ENCODE measurements around the gene CCN5. TPM values are rescaled to one million over a fixed set of nuclear protein-coding genes. Genes with fewer than 3 reads are reported as not detected.

Gene CCN5
- total and polyA plus RNA-seq, 2 of the 8 experiments (the other 6 are each of a cell fraction or from before 2014, with no cell fraction given): not detected

GRCh38 chr20:44746367-44747165, 31.4 kb downstream of the CCN5 start:
- DNase-seq (ENCODE audit: low read depth in 1 of 2, low spot score in 2 of 2): no peak
- Histone ChIP-seq H3K14ac (ENCODE audit: insufficient read length) (no peak overlapping the region), H3K4me2 (ENCODE audit: insufficient read depth in 1 of 2, low read depth in 2 of 2, low read length in 2 of 2) (peak overlapping the region; percentile 86 to 95), H3K4me1 (replicated peaks in 1 of 4; ENCODE audit: control insufficient read depth in 3 of 4, insufficient read depth in 4 of 4, low read length in 3 of 4) (peaks cover 0 to 7% (median 3%) of the 10 kb centered on the region in 4 experiments; a peak in 4 of 7 replicates), H4K8ac (ENCODE audit: extremely low read depth, insufficient read depth, low read length) (peak overlapping the region; percentile 92), H3K9me3 (ENCODE audit: insufficient read depth in 2 of 2, low read depth in 1 of 2, low read length in 1 of 2) (no peaks in the 10 kb centered on the region), H2BK5ac (ENCODE audit: low read depth, low read length) (no peak overlapping the region), H4K91ac (replicated peaks; ENCODE audit: insufficient read length, low read length) (no peak overlapping the region), H3K4ac (replicated peaks; ENCODE audit: insufficient read length, low read depth, low read length) (peak overlapping the region; percentile 93), H3K4me3 (ENCODE audit: extremely low read depth in 1 of 4, insufficient read depth in 2 of 4, low read depth in 3 of 4, low read length in 4 of 4) (peak overlapping the region; percentile 32 to 71 (median 42)), H3K9ac (replicated peaks in 1 of 4; ENCODE audit: extremely low read depth in 1 of 4, low read depth in 3 of 4, low read length in 3 of 4) (no peak overlapping the region), H3K79me1 (ENCODE audit: low read depth, low read length) (no peaks in the 10 kb centered on the region), H4K20me1 (replicated peaks in 1 of 2; ENCODE audit: control insufficient read depth in 1 of 2, insufficient read depth in 2 of 2, low read length in 2 of 2) (no peaks in the 10 kb centered on the region), H2AFZ (ENCODE audit: low read length) (peak overlapping the region; percentile 28; the same call in 1 of the 2 replicates), H3K18ac (ENCODE audit: extremely low read depth, low read length) (peak overlapping the region; percentile 92; the same call in 1 of the 2 replicates), H3K56ac (replicated peaks; ENCODE audit: insufficient read length, low read depth, low read length) (no peak overlapping the region), H3K23ac (ENCODE audit: insufficient read length) (no peak overlapping the region), H3K23me2 (ENCODE audit: low read depth, low read length) (peaks cover 11% of the 10 kb centered on the region; the same call in 1 of the 2 replicates), H3K27me3 (replicated peaks in 1 of 4; ENCODE audit: control insufficient read depth in 3 of 4, extremely low read depth in 1 of 4, insufficient read depth in 3 of 4, low read length in 3 of 4) (peaks cover 2 to 40% (median 25%) of the 10 kb centered on the region in 4 experiments), H3K27ac (ENCODE audit: low read depth, low read length) (no peak overlapping the region), H2BK120ac (replicated peaks; ENCODE audit: low read depth, low read length) (no peak overlapping the region), H2BK12ac (ENCODE audit: low read depth, low read length) (peak overlapping the region; percentile 50), H2AK5ac (ENCODE audit: low read depth, low read length) (no peak overlapping the region; the same call in 1 of the 2 replicates), H3K79me2 (ENCODE audit: control insufficient read depth in 1 of 2, insufficient read depth in 2 of 2, low read length in 2 of 2) (no peaks in the 10 kb centered on the region), H4K5ac (ENCODE audit: insufficient read length, low read depth, low read length) (no peak overlapping the region), H3K36me3 (ENCODE audit: control insufficient read depth in 2 of 4, insufficient read depth in 4 of 4, low read length in 3 of 4) (no peaks in the 10 kb centered on the region), H2BK15ac (ENCODE audit: low read length) (no peak overlapping the region), H2BK20ac (ENCODE audit: low read length) (0 out of 2 replicates have a peak overlapping the region, but pooled peaks have one; percentile 21)
- 48% methylated on average over 12 of the region's 12 CpGs; no CpG with 5 or more reads in 1 of the 2 experiments for WGBS, 2 experiments (ENCODE audit: extremely low coverage in 1 of 2, insufficient coverage in 1 of 2, insufficient read length in 1 of 2, insufficient replicate concordance in 2 of 2, low coverage in 1 of 2, low lambda C conversion rate in 2 of 2, missing lambda C conversion rate in 1 of 2)
- TF ChIP-seq EZH2 (IDR thresholded peaks at IDR 0.05; ENCODE audit: low read depth, low read length, severe bottlenecking) (peak; percentile 42), CEBPB (IDR thresholded peaks at IDR 0.05; ENCODE audit: low read depth, low read length) (0 out of 2 replicates have a peak, but pooled peaks have one; percentile 2), KDM1A (IDR thresholded peaks at IDR 0.05; ENCODE audit: borderline replicate concordance, low read length) (peak; percentile 99), HDAC2 (IDR thresholded peaks at IDR 0.05; ENCODE audit: borderline replicate concordance in 1 of 2, low read depth in 2 of 2, low read length in 2 of 2) (peak in 1 of 2 experiments; percentile 94; a peak in 1 of 4 replicates), POU5F1 (IDR thresholded peaks at IDR 0.05; ENCODE audit: low read depth, low read length) (no peak)
- no peak for FAIRE-seq
- CTCF ChIA-PET (ENCODE audit: partially characterized antibody): interaction anchor here (0.6 to 15.1 kb wide), 30 partner anchors 8 to 164 kb away, joined by 3 to 256 read pairs (median 5); no protein-coding TSS in a partner anchor
- POLR2A ChIA-PET (ENCODE audit: partially characterized antibody): interaction anchor here (0.7 to 1.4 kb wide), 7 partner anchors 8 to 139 kb away, joined by 3 to 6 read pairs (median 3); partner anchors contain the start of gene YWHAB

Measured in H1 (cell line).